Duodenal mucosa (tissue), 2 donors: Measurements from ENCODE around the gene MYO7B.

Experiments
- H3K27ac ChIP-seq: one replicate; pipeline ENCODE4 v1.7.0; 2013; ENCODE audit warnings: low read depth, low read length
- H3K27me3 ChIP-seq, 2 donors: one replicate each; pipeline ENCODE4 v1.7.0; 2013; ENCODE audit warnings: low read length in 2 of 2, control low read depth in 1 of 2; ENCODE audit not compliant: insufficient read depth in 2 of 2, control insufficient read depth in 1 of 2
- H3K36me3 ChIP-seq, 2 donors: one replicate each; pipeline ENCODE4 v1.7.0; 2013; ENCODE audit warnings: low read length in 2 of 2, control low read depth in 1 of 2; ENCODE audit not compliant: insufficient read depth in 2 of 2, control insufficient read depth in 1 of 2
- H3K4me1 ChIP-seq, 2 donors: one replicate each; pipeline ENCODE4 v1.7.0; 2013; ENCODE audit warnings: low read length in 2 of 2, control low read depth in 1 of 2; ENCODE audit not compliant: insufficient read depth in 2 of 2, control insufficient read depth in 1 of 2
- H3K4me3 ChIP-seq, 2 donors: one replicate each; pipeline ENCODE4 v1.7.0; 2013; ENCODE audit warnings: low read length in 2 of 2, low read depth in 1 of 2
- H3K9ac ChIP-seq, 2 donors: one replicate each; pipeline ENCODE4 v1.7.0; 2013; ENCODE audit warnings: low read length in 2 of 2, low read depth in 1 of 2
- H3K9me3 ChIP-seq, 2 donors: one replicate each; pipeline ENCODE4 v1.7.0; 2013; ENCODE audit warnings: low read length in 2 of 2, control low read depth in 1 of 2; ENCODE audit not compliant: control insufficient read depth in 1 of 2

The MYO7B gene

GRCh38 chr2:127634626-127635379, 99.3 kb downstream of the MYO7B start:
- Histone ChIP-seq H3K4me3 (no peak overlapping the region), H3K27ac (no peak overlapping the region), H3K4me1 (peaks cover 0 to 4% of the 10 kb centered on the region in 2 donors)

GRCh38 chr2:127635380-127636237, 100.1 kb downstream of the MYO7B start:
- Histone ChIP-seq H3K9ac (no peak overlapping the region), H3K4me3 (no peak overlapping the region), H3K4me1 (peaks cover 0 to 4% of the 10 kb centered on the region in 2 donors), H3K36me3 (peaks cover 7 to 43% of the 10 kb centered on the region in 2 donors), H3K27me3 (no peaks in the 10 kb centered on the region), H3K9me3 (no peaks in the 10 kb centered on the region), H3K27ac (no peak overlapping the region)

More at GRCh38 chr2:127634626-127635379, 99.3 kb downstream of the MYO7B start:
- Histone ChIP-seq H3K27me3 (no peaks in the 10 kb centered on the region), H3K36me3 (peaks cover 7 to 47% of the 10 kb centered on the region in 2 donors), H3K9me3 (no peaks in the 10 kb centered on the region), H3K9ac (no peak overlapping the region)

GRCh38 chr2:127636248-127637235, 101.1 kb downstream of the MYO7B start:
- Histone ChIP-seq H3K36me3 (peaks cover 1 to 36% of the 10 kb centered on the region in 2 donors), H3K27me3 (no peaks in the 10 kb centered on the region), H3K9ac (no peak overlapping the region), H3K27ac (no peak overlapping the region), H3K4me3 (no peak overlapping the region), H3K4me1 (peaks cover 0 to 4% of the 10 kb centered on the region in 2 donors), H3K9me3 (no peaks in the 10 kb centered on the region)

GRCh38 chr2:127637236-127637630, 101.8 kb downstream of the MYO7B start:
- Histone ChIP-seq H3K9ac (no peak overlapping the region), H3K4me3 (no peak overlapping the region), H3K36me3 (peaks cover 0 to 30% of the 10 kb centered on the region in 2 donors)

GRCh38 chr2:127637725-127638252, 102.3 kb downstream of the MYO7B start:
- Histone ChIP-seq H3K9me3 (no peaks in the 10 kb centered on the region), H3K9ac (no peak overlapping the region), H3K27ac (peak overlapping the region; percentile 63), H3K4me3 (no peak overlapping the region), H3K27me3 (no peaks in the 10 kb centered on the region), H3K36me3 (peaks cover 0 to 27% of the 10 kb centered on the region in 2 donors), H3K4me1 (peaks cover 0 to 4% of the 10 kb centered on the region in 2 donors)

More at GRCh38 chr2:127637236-127637630, 101.8 kb downstream of the MYO7B start:
- peaks cover 0 to 4% of the 10 kb centered on the region in 2 donors for H3K4me1 ChIP-seq
- no peak overlapping the region for H3K27ac ChIP-seq
- H3K27me3 ChIP-seq: no peaks in the 10 kb centered on the region
- no peaks in the 10 kb centered on the region for H3K9me3 ChIP-seq

- Histone ChIP-seq H3K4me3 (no peak overlapping the region), H3K36me3 (peaks cover 0 to 24% of the 10 kb centered on the region in 2 donors), H3K27me3 (no peaks in the 10 kb centered on the region), H3K9ac (no peak overlapping the region), H3K4me1 (peaks cover 0 to 4% of the 10 kb centered on the region in 2 donors), H3K9me3 (no peaks in the 10 kb centered on the region), H3K27ac (peak overlapping the region; percentile 63)
Observed at GRCh38 chr2:127638361-127639110, 103.1 kb downstream of the MYO7B start.

- Histone ChIP-seq H3K27ac (no peak overlapping the region), H3K36me3 (peaks cover 0 to 22% of the 10 kb centered on the region in 2 donors), H3K4me1 (peaks cover 0 to 4% of the 10 kb centered on the region in 2 donors)
Observed at GRCh38 chr2:127639111-127639474, 103.6 kb downstream of the MYO7B start.

GRCh38 chr2:127640082-127641072, 104.9 kb downstream of the MYO7B start:
- Histone ChIP-seq H3K4me3 (no peak overlapping the region), H3K9ac (no peak overlapping the region), H3K9me3 (no peaks in the 10 kb centered on the region)

More at GRCh38 chr2:127639111-127639474, 103.6 kb downstream of the MYO7B start:
- Histone ChIP-seq H3K9ac (no peak overlapping the region), H3K9me3 (no peaks in the 10 kb centered on the region), H3K4me3 (no peak overlapping the region), H3K27me3 (no peaks in the 10 kb centered on the region)

More at GRCh38 chr2:127640082-127641072, 104.9 kb downstream of the MYO7B start:
- Histone ChIP-seq H3K4me1 (peaks cover 3 to 5% of the 10 kb centered on the region in 2 donors), H3K36me3 (peaks cover 0 to 18% of the 10 kb centered on the region in 2 donors), H3K27ac (no peak overlapping the region), H3K27me3 (no peaks in the 10 kb centered on the region)
